Measurements from ENCODE around the gene SPTBN1.

DNA sequence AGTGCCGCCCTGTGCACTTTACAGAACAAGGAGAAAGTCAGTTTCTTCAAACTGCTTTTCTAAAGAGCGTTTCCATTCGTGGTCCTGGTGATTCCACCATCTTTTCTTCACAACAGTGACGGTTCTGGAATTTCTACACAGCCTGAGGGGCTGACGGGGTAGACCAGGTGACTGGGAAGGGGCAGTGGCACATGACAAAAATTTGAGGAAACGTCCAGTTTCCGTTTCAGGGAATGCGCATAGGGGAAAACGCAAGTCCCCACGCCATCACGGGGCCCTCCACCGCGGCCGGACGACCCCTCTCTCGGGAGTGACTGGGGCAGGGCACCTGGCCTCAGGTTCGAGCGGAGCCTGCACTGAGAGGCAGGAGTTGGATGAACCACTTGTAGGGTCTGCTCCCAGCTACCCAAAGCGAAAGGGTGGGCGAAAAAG is 980 bp upstream of the SPTBN1 start:
- TF ChIP-seq, protein P1, sequence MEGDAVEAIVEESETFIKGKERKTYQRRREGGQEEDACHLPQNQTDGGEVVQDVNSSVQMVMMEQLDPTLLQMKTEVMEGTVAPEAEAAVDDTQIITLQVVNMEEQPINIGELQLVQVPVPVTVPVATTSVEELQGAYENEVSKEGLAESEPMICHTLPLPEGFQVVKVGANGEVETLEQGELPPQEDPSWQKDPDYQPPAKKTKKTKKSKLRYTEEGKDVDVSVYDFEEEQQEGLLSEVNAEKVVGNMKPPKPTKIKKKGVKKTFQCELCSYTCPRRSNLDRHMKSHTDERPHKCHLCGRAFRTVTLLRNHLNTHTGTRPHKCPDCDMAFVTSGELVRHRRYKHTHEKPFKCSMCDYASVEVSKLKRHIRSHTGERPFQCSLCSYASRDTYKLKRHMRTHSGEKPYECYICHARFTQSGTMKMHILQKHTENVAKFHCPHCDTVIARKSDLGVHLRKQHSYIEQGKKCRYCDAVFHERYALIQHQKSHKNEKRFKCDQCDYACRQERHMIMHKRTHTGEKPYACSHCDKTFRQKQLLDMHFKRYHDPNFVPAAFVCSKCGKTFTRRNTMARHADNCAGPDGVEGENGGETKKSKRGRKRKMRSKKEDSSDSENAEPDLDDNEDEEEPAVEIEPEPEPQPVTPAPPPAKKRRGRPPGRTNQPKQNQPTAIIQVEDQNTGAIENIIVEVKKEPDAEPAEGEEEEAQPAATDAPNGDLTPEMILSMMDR (IDR thresholded peaks at IDR 0.05; ENCODE audit: low read depth, low read length), result no peak
- TF ChIP-seq POLR2A (IDR thresholded peaks at IDR 0.05; ENCODE audit: extremely low read depth, insufficient read length), result no peak
